ENCODE results near the gene ATP1A3. TPM values are rescaled to one million over a fixed set of nuclear protein-coding genes. Genes with fewer than 3 reads are reported as not detected.
"Not testable (repeated sequence)": the region's sequence is repeated elsewhere in the genome, so short reads cannot be mapped to it uniquely, and the experiment has no call there.

Gene ATP1A3
- total RNA-seq, 1 donor from 2014 or later: not detected

DNA sequence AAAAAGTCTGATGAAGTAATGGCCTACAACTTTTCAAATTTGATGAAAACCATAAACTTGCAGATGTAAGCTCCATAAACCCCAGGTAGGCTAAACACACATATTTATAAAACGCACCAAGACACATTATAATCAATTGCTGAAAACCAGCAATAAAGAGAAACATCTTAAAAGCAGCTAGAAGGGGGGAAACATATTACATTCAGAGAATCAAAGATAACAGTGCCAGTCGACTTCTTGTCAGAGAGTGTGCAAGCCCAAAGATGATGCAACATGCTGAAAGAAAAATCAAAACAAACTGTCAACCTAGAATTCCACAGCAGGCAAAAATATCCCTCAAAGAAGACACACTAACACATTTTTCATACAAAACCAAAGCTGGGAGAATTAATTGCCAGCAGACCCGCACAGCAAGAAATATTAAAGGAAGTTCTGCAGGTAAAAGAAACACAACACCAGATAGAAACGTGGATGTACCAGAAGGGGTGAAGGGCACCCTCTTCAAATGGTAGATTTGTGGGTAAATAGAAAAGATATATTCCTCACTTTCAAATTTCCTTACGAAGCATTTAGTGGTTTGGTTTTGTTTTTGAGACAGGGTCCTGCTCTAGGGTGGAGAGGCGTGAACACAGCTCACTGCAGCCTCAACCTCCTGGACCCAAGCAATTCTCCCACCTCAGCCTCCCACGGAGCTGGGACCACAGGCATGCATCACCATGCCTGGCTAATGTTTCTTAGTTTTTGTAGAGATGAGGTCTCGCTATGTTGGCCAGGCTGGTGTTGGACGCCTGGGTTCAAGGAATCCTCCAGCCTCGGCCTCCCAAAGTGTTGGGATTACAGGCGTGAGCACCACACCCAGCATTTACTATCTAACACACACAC lies 16.5 kb upstream of the ATP1A3 start:
- DNase-seq (ENCODE audit: low read depth in 2 of 2): no peak

DNA sequence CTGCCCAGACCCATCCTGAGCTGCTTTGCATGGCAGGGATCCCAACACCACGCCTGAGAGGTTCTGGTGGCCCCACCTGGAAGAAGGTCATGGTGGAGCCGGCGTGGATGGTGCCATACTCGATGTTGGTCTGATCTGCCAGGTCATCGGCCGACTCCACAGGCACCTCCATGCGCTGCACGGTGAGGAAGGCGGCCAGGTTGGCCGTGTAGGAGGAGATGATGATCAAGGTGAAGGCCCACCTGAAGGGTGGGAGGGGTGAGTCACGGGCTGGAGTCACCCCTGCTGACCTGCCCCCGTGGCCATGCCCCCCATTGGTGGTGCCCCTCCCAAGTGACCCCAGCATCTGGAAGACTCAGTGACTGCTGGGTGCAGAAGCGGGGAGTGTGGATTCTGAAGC lies 12.5 kb upstream of the ATP1A3 start:
- DNase-seq (ENCODE audit: low read depth in 2 of 2): no peak

DNA sequence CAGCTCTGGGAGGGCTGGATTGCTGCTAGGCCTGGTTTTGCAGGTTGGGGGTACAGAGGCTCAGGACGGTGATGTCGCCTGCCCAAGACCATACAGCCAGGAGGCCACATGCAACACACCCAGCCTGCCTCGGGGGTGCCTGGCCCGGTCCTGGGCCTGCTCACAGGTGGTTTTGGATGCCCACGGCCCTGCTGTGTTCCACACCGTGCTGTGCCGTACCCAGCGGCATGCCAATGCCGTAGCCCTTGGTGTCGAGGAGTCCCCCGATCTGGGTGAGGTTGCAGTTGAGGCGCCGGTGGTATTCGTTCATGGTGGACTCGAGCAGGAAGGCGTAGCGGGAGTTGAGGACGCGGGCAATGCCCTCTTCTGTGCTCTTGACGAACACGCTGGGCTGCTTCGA lies 11.5 kb upstream of the ATP1A3 start:
- no peak for DNase-seq (ENCODE audit: low read depth in 2 of 2)

DNA sequence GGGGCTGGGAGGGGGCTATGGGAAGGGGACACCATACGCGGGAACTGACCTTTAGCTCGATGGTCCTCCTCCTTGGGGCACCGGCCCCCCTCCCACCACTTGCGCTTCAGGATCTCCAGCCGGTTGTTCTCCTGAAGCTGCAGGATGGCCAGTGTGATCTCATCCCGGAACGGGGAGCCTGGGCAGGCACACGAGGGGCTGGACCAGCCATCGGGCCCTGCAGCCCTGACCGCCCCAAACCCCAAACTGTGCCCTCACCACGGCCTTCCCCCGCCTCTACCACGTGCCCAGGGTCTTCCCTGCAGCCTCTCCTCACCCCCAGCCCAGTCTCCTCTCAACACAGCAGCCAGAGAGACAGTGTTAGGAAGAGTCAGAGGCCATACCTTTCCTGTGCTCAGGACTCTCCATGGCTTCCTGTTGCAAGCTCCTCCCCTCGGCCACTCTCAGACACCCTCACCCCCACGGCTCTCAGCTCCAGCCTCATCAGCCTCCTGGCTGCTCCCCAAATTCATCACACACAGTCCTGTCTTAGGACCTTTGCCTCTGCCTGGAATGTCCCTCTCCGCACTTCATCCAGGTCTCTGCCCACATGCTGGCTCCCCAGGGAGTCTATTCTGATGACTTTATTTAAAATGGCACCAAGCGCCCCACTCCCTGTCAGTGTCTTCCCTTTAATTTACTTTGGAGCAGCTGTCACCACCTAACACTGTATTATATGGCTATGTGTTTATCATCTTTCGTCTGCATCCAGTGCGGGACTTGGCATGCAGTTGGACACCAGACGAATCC lies 9.7 kb upstream of the ATP1A3 start:
- DNase-seq (ENCODE audit: low read depth in 2 of 2): no peak

DNA sequence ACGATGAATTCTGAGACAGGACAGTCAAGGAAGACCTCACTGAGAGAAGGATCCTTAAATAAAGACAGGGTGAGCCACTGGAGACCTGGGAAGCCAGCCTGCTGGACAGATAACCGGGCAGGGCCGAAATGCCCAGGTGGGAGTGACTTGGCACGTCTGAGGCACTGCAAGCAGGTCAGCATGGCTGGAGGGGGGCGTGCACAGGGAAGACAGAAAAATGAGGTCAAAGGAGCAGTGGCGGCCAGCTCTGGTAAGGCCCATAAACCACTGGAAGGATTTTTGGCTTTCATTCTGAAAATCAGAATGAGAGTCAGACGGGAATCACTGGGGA lies 5.8 kb upstream of the ATP1A3 start:
- no peak for DNase-seq (ENCODE audit: low read depth in 2 of 2)

DNA sequence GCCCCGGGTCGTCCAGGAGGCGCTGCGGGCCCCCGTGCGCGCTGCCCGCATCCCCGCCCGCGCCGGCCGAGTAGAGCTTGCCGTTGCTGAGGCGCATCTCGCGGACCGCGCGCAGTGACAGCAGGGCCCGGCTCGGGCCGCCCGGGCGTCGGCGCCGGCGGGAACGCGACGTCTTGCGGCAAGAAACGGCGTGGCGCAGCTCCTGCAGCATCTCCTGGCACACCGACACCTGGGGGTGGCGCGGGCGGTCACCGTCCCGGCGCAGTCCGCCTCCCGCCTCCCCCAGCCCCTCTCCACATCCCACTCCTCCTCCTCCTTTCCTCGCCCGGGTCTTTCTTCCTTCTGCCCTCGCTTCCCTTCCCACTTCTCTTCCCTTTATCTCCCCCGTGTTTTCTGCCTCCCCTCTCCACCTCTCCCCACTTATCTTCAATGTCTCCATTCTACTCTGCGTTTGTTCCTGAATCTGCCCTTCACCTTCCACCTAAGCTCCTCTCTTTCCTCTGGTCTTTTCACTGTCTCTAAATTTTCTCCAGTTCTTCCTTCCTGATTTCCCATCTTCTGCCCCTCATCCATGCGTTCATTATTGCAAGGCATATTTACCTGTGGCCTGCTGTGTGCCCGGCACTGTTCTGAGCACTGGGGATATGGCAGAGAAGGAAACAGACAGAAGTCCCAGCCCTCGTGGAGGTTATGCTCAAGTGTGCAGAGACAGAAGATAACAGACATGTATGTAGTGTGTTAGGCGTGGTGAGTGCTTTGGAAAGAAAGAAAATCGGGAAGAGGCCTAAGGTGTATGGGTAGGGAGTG lies 5.2 kb upstream of the ATP1A3 start:
- no peak for DNase-seq (ENCODE audit: low read depth in 2 of 2)

DNA sequence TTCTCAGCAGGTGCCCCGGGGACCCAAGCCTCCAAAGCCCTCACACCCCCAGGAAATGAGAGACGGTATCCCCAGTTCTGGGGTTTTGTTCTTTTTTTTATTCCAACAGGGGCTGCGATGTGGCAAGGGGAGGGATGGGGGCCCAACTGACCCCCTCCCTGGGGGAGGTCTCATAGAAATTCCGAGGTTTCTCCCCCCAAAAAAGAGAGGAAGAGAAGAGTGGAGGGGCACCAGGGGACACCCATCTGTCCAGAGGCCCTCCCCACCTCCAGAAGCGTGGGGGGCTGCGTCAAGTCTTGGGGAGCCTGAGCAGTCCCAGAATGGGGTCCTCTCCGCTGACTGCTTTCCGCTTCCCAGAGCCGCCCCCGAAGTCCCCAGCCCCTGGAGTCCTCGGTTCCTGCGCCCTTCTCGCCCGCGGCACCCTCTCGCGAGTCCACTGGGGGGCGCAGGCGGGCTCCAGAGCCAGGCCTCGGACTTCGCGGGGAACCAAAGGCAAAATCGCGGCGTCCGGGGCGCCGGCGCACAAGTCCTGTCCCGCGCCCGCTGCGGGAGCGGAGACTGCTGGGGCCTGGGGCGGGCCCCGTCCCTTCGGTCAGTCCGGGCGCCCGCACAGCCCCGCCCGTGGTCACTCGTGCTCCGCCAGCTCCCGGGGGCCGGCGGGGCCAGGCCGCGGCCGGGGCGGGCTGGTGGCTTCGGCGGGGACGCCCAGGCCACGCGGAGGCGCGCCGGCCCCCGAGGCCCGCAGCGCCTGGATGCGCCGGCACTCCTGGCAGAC lies 4.4 kb upstream of the ATP1A3 start:
- DNase-seq (ENCODE audit: low read depth in 2 of 2): peak in 1 of 2 donors; percentile 35

DNA sequence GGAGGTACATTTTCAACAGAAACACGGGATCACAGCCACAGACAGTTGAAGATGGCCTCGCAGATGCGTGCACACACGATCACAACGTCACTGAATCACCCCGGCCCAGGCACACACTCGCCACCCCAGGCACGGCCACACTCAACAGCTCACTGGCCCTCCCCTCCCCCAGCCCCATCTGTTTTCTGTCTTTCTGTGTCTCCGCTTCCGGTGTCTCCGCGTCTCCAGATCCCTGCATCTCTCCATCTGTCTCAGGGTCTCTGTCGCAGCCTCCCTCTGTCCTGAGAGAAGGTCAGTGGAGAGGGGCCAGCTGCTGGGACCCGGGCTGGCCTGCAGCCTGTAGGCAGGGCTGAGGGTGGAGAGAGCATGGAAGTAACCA lies 3.8 kb upstream of the ATP1A3 start:
- no peak for DNase-seq (ENCODE audit: low read depth in 2 of 2)

DNA sequence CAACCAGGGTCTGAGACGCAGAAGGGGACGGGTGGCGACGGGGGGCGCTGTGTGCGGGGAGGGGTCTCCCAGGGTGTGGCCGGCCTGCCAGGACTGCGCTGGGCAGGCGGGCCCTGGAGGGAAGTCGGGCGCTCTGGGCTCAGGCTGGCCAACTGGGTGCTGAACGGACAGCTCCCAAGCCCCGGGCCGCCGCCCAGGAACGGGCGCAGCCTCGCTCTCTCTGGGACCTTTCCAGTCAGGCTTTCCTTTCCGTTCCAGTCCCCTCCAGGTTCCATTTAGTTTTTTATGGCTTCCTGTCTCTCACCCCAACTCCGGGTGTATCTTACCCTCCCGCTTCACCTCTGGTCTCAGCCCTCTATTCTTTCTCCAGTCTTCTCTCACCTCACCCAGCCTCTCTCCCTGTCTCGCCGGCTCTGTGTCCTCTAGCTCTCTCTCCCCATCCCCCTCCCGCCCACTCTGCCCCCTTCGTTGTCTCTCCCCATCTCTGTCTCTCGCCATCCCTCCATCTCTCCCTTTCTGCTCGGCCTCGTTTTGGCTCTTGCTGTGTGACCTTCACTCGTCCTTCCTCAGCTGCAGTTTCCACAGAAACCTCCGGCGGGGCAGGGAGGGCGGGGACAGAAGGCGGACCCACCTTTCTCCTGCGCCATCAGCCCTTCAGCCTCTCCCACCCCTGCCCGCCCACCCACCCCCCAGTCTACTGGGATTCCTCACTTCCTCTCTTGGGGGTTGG lies 3.3 kb upstream of the ATP1A3 start:
- DNase-seq (ENCODE audit: low read depth in 2 of 2): peak; percentile 6 to 42

DNA sequence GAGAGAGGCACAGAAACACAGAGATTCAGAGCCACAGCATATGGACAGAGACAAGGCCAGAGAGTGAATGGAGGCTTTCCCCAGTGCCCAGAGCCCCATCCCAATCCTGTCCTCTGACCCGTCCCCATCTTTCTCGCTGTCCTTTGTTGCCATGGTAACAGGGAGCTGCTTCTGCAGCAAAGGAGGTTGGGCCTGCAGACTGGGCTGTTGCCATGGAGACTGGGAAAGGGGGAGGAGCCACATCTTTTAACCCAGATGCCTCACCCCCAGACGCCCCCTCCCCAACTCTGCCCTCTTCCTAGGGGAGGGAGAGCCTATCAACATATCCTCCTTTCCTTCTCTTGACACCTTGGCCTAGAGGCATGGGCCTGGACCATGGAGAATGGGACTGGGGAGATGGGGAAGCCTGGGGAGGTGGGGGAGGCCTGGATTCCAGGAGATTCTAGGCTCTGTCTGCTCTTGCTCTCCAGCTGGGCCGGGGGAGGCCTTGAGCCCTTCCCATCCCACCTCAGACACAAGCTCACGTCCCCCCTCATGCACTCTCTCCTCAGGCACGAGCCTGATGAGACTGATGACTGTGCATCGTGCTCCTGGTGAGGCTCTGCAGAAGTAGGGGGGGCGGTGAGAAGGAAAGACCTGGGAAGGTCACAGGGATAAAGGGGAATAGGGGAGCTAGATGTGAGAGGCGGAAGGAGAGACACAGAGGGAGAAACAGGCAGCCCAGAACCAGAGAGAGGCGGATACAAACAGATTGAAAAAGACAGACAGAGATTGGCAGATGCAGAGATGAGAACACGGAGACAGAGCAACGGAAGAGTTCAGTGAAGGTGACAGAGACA lies 2.1 kb upstream of the ATP1A3 start:
- no peak for DNase-seq (ENCODE audit: low read depth in 2 of 2)

DNA sequence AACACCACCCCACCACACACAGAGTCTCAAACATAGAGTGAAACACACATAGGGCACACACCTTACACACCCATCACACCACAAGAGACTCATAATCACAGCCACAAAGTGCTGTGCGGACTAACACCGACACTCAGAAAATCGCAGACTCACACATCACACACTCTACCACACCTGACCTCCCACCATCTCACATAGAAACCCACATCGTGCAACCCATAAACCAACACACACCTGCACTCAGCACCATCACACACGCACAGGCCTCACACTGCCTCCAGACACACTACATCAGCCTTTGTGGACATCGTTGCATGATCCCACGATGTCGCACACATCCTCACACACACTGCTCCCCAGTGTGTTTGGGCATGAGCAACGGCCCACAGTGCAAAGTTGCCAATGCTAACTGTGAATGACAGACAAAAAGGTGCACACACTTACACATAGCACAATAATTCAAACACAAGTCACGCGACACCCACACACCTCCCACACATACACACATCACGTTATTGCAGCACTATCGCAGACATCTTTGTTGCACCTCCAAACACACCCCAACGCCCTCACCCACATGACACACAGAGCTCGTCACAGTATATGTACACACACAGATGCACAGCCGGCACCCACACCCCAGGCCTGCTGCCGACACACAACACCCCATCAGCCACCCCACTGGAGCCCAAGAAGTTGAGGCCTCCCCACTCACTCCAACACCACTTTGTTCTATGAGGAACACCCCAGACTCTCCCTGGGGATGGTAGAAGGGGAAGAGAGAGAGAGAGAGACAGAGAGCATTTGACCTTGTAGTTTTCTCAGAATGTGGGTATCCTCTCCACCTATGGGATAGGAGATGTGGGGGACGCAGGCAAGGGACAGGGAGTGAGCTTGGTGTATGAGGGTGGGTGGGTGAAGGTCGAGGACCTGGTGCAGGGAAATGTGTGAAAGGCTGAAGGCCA lies 1.2 kb upstream of the ATP1A3 start:
- no peak for DNase-seq (ENCODE audit: low read depth in 2 of 2)

DNA sequence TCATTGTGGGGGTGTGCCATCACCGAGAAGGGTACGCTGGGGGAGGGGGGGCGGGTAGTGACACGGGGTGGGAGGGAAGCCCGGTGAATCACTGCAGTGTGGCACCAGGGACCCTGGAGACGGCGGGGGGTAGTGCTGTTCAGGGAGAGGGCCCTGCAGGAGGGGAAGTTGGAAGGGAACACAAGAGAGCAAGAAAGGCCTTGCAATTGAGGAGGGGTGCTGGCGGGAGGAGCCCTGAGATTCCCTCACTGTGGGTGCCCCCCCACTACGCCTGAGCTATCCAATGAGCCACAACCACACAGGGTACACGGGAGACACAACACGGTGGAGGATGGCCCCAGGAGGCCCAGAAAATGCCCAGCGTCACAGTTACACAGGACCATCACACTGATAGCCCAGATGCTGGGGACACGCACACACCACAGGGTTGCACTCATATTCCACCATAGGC lies 516 bp upstream of the ATP1A3 start:
- DNase-seq (ENCODE audit: low read depth in 2 of 2): no peak

DNA sequence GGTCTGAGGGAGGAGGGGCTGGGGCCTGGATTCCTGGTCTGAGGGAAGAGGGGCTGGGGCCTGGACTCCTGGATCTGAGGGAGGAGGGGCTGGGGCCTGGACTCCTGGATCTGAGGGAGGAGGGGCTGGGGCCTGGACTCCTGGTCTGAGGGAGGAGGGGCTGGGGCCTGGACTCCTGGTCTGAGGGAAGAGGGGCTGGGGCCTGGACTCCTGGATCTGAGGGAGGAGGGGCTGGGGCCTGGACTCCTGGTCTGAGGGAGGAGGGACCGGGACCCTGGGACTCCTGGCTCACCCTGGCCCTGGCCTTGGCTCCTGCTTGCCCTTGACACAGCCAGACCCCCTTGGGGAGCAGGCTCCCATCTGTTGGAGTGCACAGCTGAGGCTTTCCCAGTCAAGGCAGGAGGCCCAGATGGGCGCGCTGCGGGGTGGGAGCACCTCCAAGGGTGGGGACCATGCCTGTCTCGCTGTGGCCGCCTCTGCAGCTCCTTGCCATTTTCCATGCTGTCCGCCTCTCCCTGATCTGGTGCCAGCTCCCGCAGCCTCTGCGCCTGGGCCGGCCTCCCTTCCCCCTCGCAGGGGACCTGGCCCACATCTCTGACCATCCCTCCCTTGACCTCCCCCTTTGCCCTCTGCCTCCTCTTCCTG lies 2.0 kb downstream of the ATP1A3 start:
- DNase-seq (ENCODE audit: low read depth in 2 of 2): not testable (repeated sequence)

DNA sequence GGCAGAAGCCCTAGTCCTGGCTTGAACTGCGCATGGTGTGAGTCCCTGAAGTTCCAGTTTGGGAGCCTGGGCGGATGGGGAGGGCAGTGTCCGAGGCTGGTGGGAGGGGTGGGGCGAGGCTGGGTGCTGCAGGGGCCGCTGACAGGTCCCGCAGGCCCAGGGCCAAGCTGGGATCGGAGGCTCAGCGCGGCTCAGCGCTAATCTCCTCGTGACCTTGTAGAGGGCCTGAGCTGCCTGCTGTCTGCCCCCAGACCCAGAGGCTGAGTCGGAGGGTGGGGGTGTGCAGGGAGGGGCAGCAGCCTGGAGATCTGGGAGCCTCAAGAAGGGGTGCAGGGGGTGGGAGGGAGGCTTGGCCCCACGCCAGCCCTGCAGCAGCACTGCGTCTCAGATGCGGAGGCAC lies 3.0 kb downstream of the ATP1A3 start:
- DNase-seq (ENCODE audit: low read depth in 2 of 2): no peak

DNA sequence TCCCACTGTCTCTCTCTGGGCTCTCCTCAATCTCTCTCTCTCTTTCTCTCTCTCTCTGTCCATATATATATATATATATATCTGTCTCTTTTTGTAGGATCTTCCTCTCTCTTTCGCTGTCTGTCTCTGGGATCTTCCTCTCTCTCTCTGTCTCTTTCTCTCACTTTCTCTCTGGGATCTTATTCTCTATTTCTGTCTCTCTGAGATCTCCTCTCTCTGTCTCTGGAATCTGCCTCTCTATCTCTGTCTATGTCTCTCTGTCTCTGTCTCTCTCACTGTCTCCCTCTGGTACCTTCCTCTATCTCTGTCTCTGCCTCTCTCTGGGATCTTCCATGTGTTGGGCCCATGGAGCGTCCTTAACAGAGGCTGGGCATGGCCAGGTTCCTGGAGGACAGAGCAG lies 3.4 kb downstream of the ATP1A3 start:
- no peak for DNase-seq (ENCODE audit: low read depth in 2 of 2)

DNA sequence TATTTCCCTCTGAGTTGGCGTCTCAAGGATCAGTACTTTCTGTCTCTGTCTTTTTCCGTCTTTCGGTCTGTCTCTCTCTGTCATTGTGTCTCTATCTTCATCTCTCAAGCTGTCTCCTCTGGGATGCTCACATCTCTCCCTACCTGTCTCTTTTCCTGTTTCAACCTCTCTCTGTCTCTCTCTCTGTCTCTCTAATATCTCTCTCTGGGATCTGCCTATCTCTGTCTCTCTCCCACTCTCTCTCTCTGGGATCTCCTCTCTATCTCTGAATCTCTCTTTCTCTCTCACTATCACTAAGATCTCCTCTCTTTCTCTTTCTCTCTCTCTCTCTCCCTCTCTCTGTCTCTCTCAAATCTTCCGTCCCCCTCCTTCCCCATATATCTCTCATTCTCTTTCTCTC lies 4.0 kb downstream of the ATP1A3 start:
- no peak for DNase-seq (ENCODE audit: low read depth in 2 of 2)

DNA sequence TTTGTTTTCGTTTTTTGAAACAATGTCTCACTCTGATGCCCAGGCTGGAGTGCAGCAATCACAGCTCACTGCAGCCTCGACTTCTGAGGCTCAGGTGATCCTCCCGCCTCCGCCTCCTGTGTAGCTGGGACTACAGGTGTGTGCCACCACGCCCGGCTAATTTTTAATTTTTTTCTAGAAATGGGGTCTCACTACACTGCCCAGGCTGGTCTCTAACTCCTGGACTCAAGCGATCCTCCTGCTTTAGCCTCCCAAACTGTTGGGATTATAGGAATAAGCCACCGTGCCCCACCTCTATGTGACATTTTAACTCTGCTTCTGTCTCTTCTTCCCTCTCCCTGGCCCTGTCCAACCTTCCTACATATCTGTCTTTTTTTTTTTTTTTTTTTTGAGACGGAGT lies 5.1 kb downstream of the ATP1A3 start:
- DNase-seq (ENCODE audit: low read depth in 2 of 2): no peak
